ENCODE results near the gene FNIP2.
A peak's percentile ranks its signal among the peaks of the same experiment; 100 is the strongest.
"Not testable (repeated sequence)": the region's sequence is repeated elsewhere in the genome, so short reads cannot be mapped to it uniquely, and the experiment has no call there.

The FNIP2 gene

DNA sequence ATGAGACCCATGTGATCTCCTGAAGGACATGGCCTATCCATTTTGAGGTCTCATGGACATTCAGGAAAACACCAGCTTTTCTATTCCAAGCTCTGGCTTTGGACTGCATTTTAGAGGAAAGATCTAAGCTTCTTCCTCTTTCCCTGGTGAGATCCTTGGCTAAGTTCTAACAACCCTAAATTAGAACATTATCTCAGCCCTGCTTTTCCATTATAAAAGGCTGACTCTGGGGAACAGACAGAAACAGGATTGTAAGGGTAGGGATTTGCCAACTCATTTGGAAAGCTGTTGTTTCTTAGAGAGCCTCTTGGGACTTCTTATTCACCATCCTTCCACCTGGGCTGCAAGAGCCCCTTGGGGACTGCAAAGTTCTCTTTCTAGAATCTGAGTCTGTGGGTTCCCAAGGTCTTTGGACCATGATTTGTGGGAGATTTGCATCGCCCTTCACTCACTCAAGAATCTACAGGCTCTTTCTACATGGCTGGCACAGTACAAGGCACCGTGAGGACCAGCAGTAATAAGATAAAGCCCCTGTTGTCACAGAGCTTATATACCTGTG lies 146.9 kb downstream of the FNIP2 start:
- TF ChIP-seq, protein P1, sequence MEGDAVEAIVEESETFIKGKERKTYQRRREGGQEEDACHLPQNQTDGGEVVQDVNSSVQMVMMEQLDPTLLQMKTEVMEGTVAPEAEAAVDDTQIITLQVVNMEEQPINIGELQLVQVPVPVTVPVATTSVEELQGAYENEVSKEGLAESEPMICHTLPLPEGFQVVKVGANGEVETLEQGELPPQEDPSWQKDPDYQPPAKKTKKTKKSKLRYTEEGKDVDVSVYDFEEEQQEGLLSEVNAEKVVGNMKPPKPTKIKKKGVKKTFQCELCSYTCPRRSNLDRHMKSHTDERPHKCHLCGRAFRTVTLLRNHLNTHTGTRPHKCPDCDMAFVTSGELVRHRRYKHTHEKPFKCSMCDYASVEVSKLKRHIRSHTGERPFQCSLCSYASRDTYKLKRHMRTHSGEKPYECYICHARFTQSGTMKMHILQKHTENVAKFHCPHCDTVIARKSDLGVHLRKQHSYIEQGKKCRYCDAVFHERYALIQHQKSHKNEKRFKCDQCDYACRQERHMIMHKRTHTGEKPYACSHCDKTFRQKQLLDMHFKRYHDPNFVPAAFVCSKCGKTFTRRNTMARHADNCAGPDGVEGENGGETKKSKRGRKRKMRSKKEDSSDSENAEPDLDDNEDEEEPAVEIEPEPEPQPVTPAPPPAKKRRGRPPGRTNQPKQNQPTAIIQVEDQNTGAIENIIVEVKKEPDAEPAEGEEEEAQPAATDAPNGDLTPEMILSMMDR (IDR thresholded peaks at IDR 0.05): no peak
- H3K4me3 ChIP-seq: no peak overlapping the region
- peak overlapping the region in 1 of 2 donors; percentile 46 for H3K27ac ChIP-seq
- DNase-seq (ENCODE audit: low spot score): no peak

DNA sequence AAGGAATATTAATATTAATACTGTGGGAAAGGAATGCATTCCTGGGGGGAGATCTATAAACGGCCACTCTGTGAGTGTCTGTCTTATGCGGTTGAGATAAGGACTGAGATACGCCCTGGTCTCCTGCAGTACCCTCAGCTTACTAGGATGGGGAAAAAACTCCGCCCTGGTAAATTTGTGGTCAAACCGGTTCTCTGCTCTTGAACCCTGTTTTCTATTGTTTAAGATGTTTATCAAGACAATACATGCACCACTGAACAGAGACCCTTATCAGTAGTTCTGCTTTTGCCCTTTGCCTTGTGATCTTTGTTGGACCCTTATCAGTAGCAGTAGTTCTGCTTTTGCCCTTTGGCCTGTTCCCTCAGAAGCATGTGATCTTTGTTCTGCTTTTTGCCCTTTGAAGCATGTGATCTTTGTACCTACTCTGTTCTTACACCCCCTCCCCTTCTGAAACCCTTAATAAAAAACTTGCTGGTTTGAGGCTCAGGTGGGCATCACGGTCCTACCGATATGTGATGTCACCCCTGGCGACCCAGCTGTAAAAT lies 151.7 kb downstream of the FNIP2 start:
- DNase-seq (ENCODE audit: low spot score): not testable (repeated sequence)

DNA sequence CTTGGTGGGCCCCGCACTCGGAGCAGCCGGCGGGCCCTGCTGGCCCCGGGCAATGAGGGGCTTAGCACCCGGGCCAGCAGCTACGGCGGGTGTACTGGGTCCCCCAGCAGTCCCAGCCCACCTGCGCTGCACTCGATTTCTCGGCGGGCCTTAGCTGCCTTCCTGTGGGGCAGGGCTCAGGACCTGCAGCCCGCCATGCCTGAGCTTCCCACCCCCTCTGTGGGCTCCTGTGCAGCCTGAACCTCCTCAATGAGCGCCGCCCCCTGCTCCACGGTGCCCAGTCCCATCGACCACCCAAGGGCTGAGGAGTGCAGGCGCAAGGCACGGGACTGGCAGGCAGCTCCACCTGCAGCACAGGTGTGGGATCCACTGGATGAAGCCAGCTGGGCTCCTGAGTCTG lies 158.9 kb downstream of the FNIP2 start:
- not testable (repeated sequence) for DNase-seq (ENCODE audit: low spot score); H3K27ac ChIP-seq; H3K4me3 ChIP-seq

More for the DNA sequence above, 151.7 kb downstream of the FNIP2 start:
- H3K27ac ChIP-seq, H3K4me3 ChIP-seq: not testable (repeated sequence)

DNA sequence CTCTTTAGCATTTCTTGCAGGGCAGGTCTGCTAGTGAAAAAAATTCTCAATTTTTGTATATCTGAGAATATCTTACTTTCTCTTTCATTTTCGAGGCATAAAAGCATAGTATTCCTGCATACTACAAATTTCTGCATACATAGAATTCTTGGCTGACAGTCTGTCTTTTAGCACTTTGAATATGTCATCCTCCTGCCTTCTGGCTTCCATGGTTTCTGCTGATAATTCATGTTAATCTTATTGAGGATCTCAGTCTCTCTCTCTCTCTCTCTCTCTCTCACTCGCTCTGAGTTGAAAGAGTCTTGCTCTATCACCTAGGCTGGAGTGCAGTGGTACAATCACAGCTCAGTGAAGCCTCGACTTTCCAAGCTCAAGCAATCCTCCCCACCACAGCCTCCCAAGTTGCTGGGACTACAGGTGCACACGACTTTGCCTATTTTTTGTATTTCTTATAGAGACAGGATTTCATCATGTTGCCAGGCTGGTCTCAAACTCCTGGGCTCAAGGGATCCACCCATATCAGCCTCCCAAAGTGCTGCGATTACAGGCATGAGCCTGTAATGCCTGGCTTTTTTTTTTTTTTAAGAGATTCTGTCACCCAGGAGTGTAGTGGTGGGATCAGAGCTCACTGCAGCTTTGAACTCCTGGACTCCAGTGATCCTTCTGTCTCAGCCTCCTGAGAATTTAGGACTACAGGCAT lies 161.3 kb downstream of the FNIP2 start:
- H3K4me3 ChIP-seq: no peak overlapping the region
- TF ChIP-seq, protein P1 (IDR thresholded peaks at IDR 0.05): no peak
- H3K27ac ChIP-seq: no peak overlapping the region
- no peak for DNase-seq (ENCODE audit: low spot score)

DNA sequence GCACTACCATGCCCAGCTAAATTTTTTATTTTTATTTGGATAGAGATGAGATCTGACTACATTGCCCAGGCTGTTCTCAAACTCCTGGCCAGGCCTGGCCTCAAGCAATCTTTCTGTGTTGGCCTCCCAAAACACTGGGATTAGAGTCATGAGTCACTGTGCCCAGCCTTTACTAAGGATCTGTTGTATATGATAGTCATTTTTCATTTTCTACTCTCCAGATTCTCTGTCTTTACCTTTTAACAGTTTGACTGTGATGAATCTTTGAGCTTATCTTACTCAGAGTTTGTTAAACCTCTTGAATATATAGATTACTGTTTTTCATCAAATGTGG lies 161.8 kb downstream of the FNIP2 start:
- DNase-seq (ENCODE audit: low spot score): no peak
- Histone ChIP-seq H3K27ac (no peak overlapping the region), H3K4me3 (no peak overlapping the region)
- TF ChIP-seq, protein P1 (IDR thresholded peaks at IDR 0.05): no peak

DNA sequence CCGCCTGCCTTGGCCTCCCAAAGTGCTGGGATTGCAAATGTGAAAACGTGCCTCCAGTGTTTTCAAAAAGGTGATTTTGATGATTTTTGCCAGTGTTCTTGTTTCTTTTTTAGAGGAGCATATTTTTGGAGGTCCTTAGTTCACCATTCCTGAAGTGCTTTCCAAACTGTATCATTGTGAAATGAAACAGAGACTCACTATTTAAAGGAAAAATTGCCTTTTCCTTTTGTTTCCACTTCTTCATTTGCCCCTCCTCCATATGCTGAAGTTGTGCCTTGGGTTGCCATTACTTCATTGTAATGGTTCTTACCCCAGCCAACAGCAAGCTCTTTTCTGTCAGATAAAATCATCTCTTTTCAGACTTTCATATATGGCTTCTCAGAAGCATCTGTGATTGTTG lies 164.4 kb downstream of the FNIP2 start:
- no peak overlapping the region for H3K4me3 ChIP-seq
- TF ChIP-seq, protein P1 (IDR thresholded peaks at IDR 0.05): no peak
- no peak overlapping the region for H3K27ac ChIP-seq
- DNase-seq (ENCODE audit: low spot score): no peak

DNA sequence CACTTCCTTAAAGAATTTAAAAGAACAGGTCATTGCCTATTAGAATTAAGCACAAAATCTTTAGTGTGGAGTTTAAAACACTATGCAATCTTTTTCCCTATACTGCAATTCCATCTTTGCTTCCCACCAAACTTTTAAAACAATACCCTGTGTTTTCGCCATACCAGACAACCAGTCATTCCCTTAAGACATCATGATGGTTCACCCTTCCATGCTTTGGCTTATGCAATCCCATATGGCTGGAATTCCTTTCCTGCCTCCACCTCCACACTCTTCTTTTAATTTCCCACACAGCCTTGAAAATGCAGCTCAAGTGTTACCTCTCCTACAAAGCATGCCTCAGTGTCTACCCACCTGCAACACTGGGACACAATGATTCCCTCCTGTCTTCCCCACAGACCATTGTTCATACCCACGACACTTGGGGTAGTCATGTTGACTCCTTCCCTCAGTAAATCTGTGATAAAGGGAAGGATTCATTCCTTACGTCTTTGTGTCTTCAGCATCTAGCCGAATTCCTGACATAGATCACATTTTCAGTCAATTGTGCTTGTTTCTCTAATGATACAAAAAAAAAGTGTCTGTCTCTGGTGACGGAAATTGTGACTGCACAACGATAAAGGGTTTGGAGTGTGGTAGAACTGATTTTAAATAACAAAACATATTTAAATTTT lies 166.3 kb downstream of the FNIP2 start:
- Histone ChIP-seq H3K27ac (no peak overlapping the region), H3K4me3 (no peak overlapping the region)
- DNase-seq (ENCODE audit: low spot score): no peak
- TF ChIP-seq, protein P1 (IDR thresholded peaks at IDR 0.05): no peak

DNA sequence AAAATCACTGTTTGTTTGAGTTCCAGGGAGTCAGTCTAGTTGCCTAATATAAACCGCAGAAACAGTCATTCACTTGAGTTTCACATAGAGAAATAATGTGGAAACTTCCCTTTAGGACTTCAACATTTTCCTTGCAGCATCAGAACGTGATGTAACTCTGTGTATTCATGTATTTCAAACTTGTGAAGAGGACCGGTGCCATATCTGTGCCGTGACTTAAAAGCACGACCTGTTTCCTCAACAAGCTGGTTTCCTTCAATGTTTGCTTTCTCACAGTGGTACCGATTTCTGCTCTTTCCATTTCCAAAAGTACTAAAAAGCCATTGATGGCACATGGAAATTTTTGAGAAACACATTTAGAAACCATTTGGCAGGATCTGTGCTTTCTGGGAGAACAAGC lies 167.4 kb downstream of the FNIP2 start:
- no peak for DNase-seq (ENCODE audit: low spot score)
- no peak overlapping the region for H3K4me3 ChIP-seq
- peak overlapping the region in 1 of 2 donors; percentile 45 for H3K27ac ChIP-seq
- TF ChIP-seq, protein P1 (IDR thresholded peaks at IDR 0.05): no peak
